DMS153 (cell line): ENCODE results near the gene ZMYND11.
A peak's percentile ranks its signal among the peaks of the same experiment; 100 is the strongest.

Experiments used
- DNase-seq: peaks from one replicate; lab custom pipeline; 2025; lab: John Stamatoyannopoulos, UW

ZMYND11 gene

GRCh38 chr10:191703-192518 is 56.7 kb downstream of the ZMYND11 start:
- DNase-seq, result no peak

GRCh38 chr10:194281-194680 is 59.0 kb downstream of the ZMYND11 start:
- no peak for DNase-seq

GRCh38 chr10:200405-200804 is 65.2 kb downstream of the ZMYND11 start:
- no peak for DNase-seq

- no peak for DNase-seq
Measured at GRCh38 chr10:201328-201771, 66.1 kb downstream of the ZMYND11 start.

- no peak for DNase-seq
Measured at GRCh38 chr10:208616-209015, 73.4 kb downstream of the ZMYND11 start.

GRCh38 chr10:209357-209756 is 74.1 kb downstream of the ZMYND11 start:
- DNase-seq, result no peak

- DNase-seq, result no peak
Measured at GRCh38 chr10:210297-210696, 75.0 kb downstream of the ZMYND11 start.

GRCh38 chr10:215444-215843 is 80.2 kb downstream of the ZMYND11 start:
- no peak for DNase-seq

GRCh38 chr10:218798-219197 is 83.5 kb downstream of the ZMYND11 start:
- no peak for DNase-seq

- no peak for DNase-seq
Measured at GRCh38 chr10:219731-220472, 84.6 kb downstream of the ZMYND11 start.

GRCh38 chr10:224571-224970 is 89.3 kb downstream of the ZMYND11 start:
- no peak for DNase-seq

- DNase-seq, result no peak
Measured at GRCh38 chr10:226018-226417, 90.8 kb downstream of the ZMYND11 start.

- no peak for DNase-seq
Measured at GRCh38 chr10:227014-227413, 91.8 kb downstream of the ZMYND11 start.

GRCh38 chr10:228366-228765 is 93.1 kb downstream of the ZMYND11 start:
- no peak for DNase-seq

GRCh38 chr10:230758-231157 is 95.5 kb downstream of the ZMYND11 start:
- no peak for DNase-seq

GRCh38 chr10:232061-232460 is 96.8 kb downstream of the ZMYND11 start:
- no peak for DNase-seq

GRCh38 chr10:232878-233277 is 97.6 kb downstream of the ZMYND11 start:
- DNase-seq, result no peak

GRCh38 chr10:234708-235406 is 99.6 kb downstream of the ZMYND11 start:
- DNase-seq, result no peak

GRCh38 chr10:235915-236314 is 100.7 kb downstream of the ZMYND11 start:
- no peak for DNase-seq

GRCh38 chr10:239109-239508 is 103.9 kb downstream of the ZMYND11 start:
- peak; percentile 1 for DNase-seq

GRCh38 chr10:241451-241850 is 106.2 kb downstream of the ZMYND11 start:
- no peak for DNase-seq

GRCh38 chr10:241966-242643 is 106.8 kb downstream of the ZMYND11 start:
- no peak for DNase-seq
